Naive thymus-derived CD4-positive, alpha-beta T cell (primary cell): Measurements from ENCODE around the gene ZNF106. TPM values are rescaled to one million over a fixed set of nuclear protein-coding genes. Genes with fewer than 3 reads are reported as not detected.

Source experiments
- ATAC-seq: fragments of 150-1000 bp; cut with Tn5 transposase; 2 replicates; pipeline ENCODE4 v1.10.0; 2021; ENCODE audit warnings: mild to moderate bottlenecking, moderate library complexity
- CTCF ChIA-PET: fragments of 350-600 bp; sonication (Branson Sonifier 250); formaldehyde crosslinking; loops from one replicate; lab custom pipeline; 2021; ENCODE audit warnings: antibody characterized with exemption; lab: Charles Lee
- POLR2A ChIA-PET: fragments of 350-600 bp; sonication (Branson Sonifier 250); formaldehyde crosslinking; loops from one replicate; lab custom pipeline; 2021; ENCODE audit warnings: antibody characterized with exemption, inconsistent platforms; lab: Charles Lee
- DNase-seq, 9 donors: peaks; one replicate each; pipeline versions ENCODE4 v3.0.0 to v3.0.0-alpha.2; 2020 to 2022; ENCODE audit warnings: mixed read lengths in 1 of 9
- H3K27ac ChIP-seq: one replicate; pipeline ENCODE4 v1.7.0; 2013; ENCODE audit warnings: mild to moderate bottlenecking, low read depth, low read length, moderate library complexity
- H3K27me3 ChIP-seq, 2 donors: one replicate each; pipeline ENCODE4 v1.7.0; 2013; ENCODE audit warnings: low read length in 2 of 2, mild to moderate bottlenecking in 2 of 2, moderate library complexity in 2 of 2; ENCODE audit not compliant: control insufficient read depth in 2 of 2, insufficient read depth in 2 of 2
- H3K36me3 ChIP-seq, 3 experiments: 1 replicate in 2 of 3; 2 replicates in 1 of 3; pipeline ENCODE4 v1.7.0; 2013; ENCODE audit warnings: low read length in 3 of 3, mild to moderate bottlenecking in 3 of 3, moderate library complexity in 1 of 3; ENCODE audit not compliant: insufficient read depth in 3 of 3, control insufficient read depth in 2 of 3
- H3K4me1 ChIP-seq, 2 donors: one replicate each; pipeline ENCODE4 v1.7.0; 2013; ENCODE audit warnings: low read length in 2 of 2, mild to moderate bottlenecking in 2 of 2, moderate library complexity in 1 of 2; ENCODE audit not compliant: control insufficient read depth in 2 of 2, insufficient read depth in 2 of 2
- H3K4me3 ChIP-seq: 2 replicates; pipeline ENCODE4 v1.7.0; 2013; ENCODE audit warnings: mild to moderate bottlenecking, low read length
- H3K9me3 ChIP-seq, 3 experiments: 1 replicate in 2 of 3; 2 replicates in 1 of 3; pipeline ENCODE4 v1.7.0; 2013; ENCODE audit warnings: low read length in 3 of 3; ENCODE audit not compliant: control insufficient read depth in 2 of 3
- H3K27ac Mint-ChIP-seq, 9 donors: one replicate each; pipeline ENCODE4 v1.8.0; 2020 to 2022; ENCODE audit warnings: mixed read lengths in 9 of 9, mild to moderate bottlenecking in 8 of 9, moderate library complexity in 5 of 9, inconsistent platforms in 2 of 9
- H3K27me3 Mint-ChIP-seq, 5 donors: one replicate each; pipeline ENCODE4 v1.8.0; 2021 to 2022; ENCODE audit warnings: mixed read lengths in 5 of 5, mild to moderate bottlenecking in 1 of 5
- H3K36me3 Mint-ChIP-seq, 5 donors: one replicate each; pipeline ENCODE4 v1.8.0; 2020 to 2022; ENCODE audit warnings: mixed read lengths in 5 of 5, mild to moderate bottlenecking in 3 of 5, inconsistent platforms in 1 of 5
- H3K4me1 Mint-ChIP-seq, 7 donors: one replicate each; pipeline ENCODE4 v1.8.0; 2020 to 2022; ENCODE audit warnings: mixed read lengths in 7 of 7, mild to moderate bottlenecking in 3 of 7, inconsistent platforms in 1 of 7
- H3K4me3 Mint-ChIP-seq, 10 donors: one replicate each; pipeline ENCODE4 v1.8.0; 2020 to 2022; ENCODE audit warnings: mild to moderate bottlenecking in 10 of 10, mixed read lengths in 10 of 10, moderate library complexity in 6 of 10, inconsistent platforms in 2 of 10
- H3K9me3 Mint-ChIP-seq, 11 donors: one replicate each; pipeline ENCODE4 v1.8.0; 2020 to 2022; ENCODE audit warnings: mixed read lengths in 11 of 11, mild to moderate bottlenecking in 4 of 11, inconsistent platforms in 1 of 11, moderate library complexity in 1 of 11
- intact Hi-C, 2 donors: fragments of 100-400 bp; cut with micrococcal nuclease; formaldehyde crosslinking; loops; one replicate each; pipeline ENCODE4 v1.15.1; 2023
- polyA plus RNA-seq, 2 donors: library from polyadenylated mRNA; unstranded; fragments of 300-500 nt; fragmentation: Illumina TruSeq; gene quantifications; one replicate each; pipeline ENCODE4 v1.2.3, GENCODE V29; 2021
- total RNA-seq, 6 experiments: library from RNA in 5 of 6; stranded (reverse) in 5 of 6; gene quantifications; 1 replicate in 5 of 6; 2 replicates in 1 of 6; pipeline ENCODE4 v1.2.3 and lab custom pipeline; 2021 to 2026

ZNF106 gene
- total and polyA plus RNA-seq, 7 experiments from 2014 or later = 32.4 to 54.3 (median 43.2) TPM

DNA sequence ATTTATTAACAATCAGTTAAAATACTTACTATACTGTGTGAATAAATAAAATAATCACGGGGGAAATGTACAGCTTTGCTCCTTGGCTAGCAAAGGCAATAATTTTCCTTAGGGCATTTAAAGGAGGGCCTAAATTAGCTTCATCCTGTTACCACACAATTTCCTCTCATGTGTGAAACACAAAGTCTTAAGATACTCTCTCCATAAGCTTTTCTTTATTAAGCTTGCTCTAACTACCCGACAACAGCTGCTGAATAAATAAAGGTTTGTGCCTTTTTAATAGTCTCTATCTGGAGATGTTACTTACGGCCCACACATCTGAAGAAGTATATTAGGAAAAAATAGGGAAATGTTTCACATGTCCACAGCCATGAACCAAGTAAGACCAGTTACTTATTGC lies 29.7 kb downstream of the ZNF106 start:
- ChIA-PET CTCF (no interaction called here), POLR2A (interaction anchor here (1.1 to 1.3 kb wide), 2 partner anchors 29 to 30 kb away, joined by 4 read pairs; partner anchors contain the start of gene ZNF106)
- Mint-ChIP-seq H3K9me3 (no peaks in the 10 kb centered on the region), H3K27me3 (no peaks in the 10 kb centered on the region), H3K4me1 (peaks cover 8 to 32% (median 22%) of the 10 kb centered on the region in 7 donors), H3K36me3 (peaks cover 0 to 30% (median 13%) of the 10 kb centered on the region in 5 donors), H3K27ac (no peak overlapping the region), H3K4me3 (no peak overlapping the region)
- Histone ChIP-seq H3K27me3 (no peaks in the 10 kb centered on the region), H3K27ac (no peak overlapping the region), H3K9me3 (no peaks in the 10 kb centered on the region), H3K4me1 (no peaks in the 10 kb centered on the region), H3K36me3 (peaks cover 0 to 15% (median 4%) of the 10 kb centered on the region in 3 experiments), H3K4me3 (no peak overlapping the region)
- no peak for DNase-seq
- intact Hi-C loops = no loop called here
- no peak for ATAC-seq

DNA sequence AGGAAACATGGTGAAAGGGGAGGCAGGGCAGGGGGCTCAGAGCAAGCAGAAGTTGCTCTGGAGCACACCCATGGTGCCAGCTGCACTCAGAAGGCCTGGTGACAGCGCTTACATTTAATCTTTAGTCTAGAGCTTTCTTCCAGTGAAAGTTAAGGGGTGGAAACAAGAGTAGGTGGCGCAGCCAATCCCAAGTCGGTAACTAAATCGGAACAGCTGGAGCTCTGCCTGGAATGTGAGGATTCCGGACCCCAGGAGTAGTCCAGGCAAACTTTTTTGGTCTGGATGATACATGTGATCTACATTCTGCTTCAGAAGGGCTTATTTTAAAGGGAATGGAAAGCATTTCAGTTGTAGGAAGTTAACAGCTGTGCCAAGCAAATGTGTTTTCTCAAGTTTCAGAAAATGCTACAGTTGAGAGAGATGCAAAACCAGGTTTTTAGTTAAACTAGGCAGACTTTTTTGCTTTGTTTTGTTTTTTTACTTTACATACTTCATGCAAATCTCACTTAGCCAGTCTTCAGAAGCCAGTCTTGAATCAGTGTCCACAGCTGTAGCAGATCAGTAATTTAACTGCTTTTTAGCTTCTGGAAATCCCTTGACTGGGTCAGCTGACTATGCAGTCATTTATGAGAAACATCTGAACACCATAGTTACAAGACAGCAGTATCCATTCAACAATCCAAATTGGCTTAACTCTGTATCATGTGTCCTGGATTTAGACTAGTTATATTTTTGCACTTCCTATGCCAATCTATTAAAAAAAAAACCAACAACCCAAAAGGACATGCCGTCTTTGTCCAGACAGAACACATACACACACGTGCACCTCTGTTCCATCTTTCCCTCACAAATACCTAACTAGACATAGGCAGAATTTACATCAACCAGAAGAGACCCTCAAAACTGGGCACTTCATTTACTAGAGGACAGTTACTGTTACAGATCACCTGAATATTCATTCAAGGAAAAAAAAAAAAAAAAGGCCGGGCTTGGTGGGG lies 33.2 kb downstream of the ZNF106 start:
- H3K36me3 ChIP-seq = peaks cover 0 to 7% (median 0%) of the 10 kb centered on the region in 3 experiments

GRCh38 chr15:42456971-42457370 lies 34.0 kb downstream of the ZNF106 start:
- Mint-ChIP-seq H3K9me3 (no peaks in the 10 kb centered on the region), H3K27ac (peak overlapping the region in 2 of 9 donors; percentile 30 to 71), H3K27me3 (no peaks in the 10 kb centered on the region), H3K36me3 (peaks cover 0 to 15% (median 9%) of the 10 kb centered on the region in 5 donors), H3K4me3 (no peak overlapping the region), H3K4me1 (peaks cover 6 to 32% (median 22%) of the 10 kb centered on the region in 7 donors)
- H3K36me3 ChIP-seq = peaks cover 0 to 7% (median 0%) of the 10 kb centered on the region in 3 experiments
- intact Hi-C loops = no loop called here
- ATAC-seq = no peak
- no peaks in the 10 kb centered on the region for H3K27me3 ChIP-seq
- no peak for DNase-seq
- H3K9me3 ChIP-seq = no peaks in the 10 kb centered on the region
- H3K4me3 ChIP-seq = no peak overlapping the region
- H3K27ac ChIP-seq = no peak overlapping the region
- H3K4me1 ChIP-seq = no peaks in the 10 kb centered on the region
- ChIA-PET POLR2A (no interaction called here), CTCF (interaction anchor here (0.7 to 1.0 kb wide), 2 partner anchors 30 to 797 kb away, joined by 4 to 5 read pairs; partner anchors contain the start of gene MGA)

More for the DNA sequence above, 33.2 kb downstream of the ZNF106 start:
- DNase-seq = no peak
- Mint-ChIP-seq H3K9me3 (no peaks in the 10 kb centered on the region), H3K4me3 (no peak overlapping the region), H3K36me3 (peaks cover 0 to 15% (median 9%) of the 10 kb centered on the region in 5 donors), H3K27me3 (no peaks in the 10 kb centered on the region), H3K4me1 (peaks cover 6 to 32% (median 22%) of the 10 kb centered on the region in 7 donors), H3K27ac (peak overlapping the region in 2 of 9 donors; percentile 30 to 76)
- H3K4me3 ChIP-seq = no peak overlapping the region
- ChIA-PET CTCF (interaction anchor here (0.6 kb wide), 2 partner anchors 133 to 413 kb away, joined by 3 to 5 read pairs; no protein-coding TSS in a partner anchor), POLR2A (interaction anchor here (0.6 kb wide), 1 partner anchor 724 kb away, joined by 3 read pairs; no protein-coding TSS in a partner anchor)
- no peak overlapping the region for H3K27ac ChIP-seq
- no peak for ATAC-seq
- intact Hi-C loops = no loop called here
- H3K27me3 ChIP-seq = no peaks in the 10 kb centered on the region
- H3K4me1 ChIP-seq = no peaks in the 10 kb centered on the region
- no peaks in the 10 kb centered on the region for H3K9me3 ChIP-seq

DNA sequence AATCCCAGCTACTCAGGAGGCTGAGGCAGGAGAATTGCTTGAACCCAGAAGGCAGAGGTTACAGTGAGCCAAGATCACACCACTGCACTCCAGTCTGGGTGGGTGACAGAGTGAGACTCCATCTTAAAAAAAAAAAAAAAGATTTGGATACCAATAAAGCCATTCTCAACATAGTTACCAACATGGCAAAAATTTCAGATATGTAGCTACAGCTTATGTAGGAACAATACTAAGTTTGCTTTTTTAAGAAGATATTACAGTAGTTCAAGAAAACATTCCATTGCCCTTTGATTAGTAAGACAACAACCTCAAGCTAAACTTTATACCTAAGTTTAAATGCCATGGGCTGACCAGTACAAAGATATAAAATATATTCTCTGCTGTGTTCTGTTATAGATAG lies 34.4 kb downstream of the ZNF106 start:
- H3K4me3 Mint-ChIP-seq = no peak overlapping the region
- no peak overlapping the region for H3K27ac Mint-ChIP-seq
- peaks cover 6 to 28% (median 19%) of the 10 kb centered on the region in 7 donors for H3K4me1 Mint-ChIP-seq
- no peak overlapping the region for H3K27ac ChIP-seq
- H3K4me3 ChIP-seq = no peak overlapping the region
- peaks cover 3 to 19% (median 13%) of the 10 kb centered on the region in 5 donors for H3K36me3 Mint-ChIP-seq
- H3K9me3 ChIP-seq = no peaks in the 10 kb centered on the region
- ChIA-PET POLR2A (no interaction called here), CTCF (interaction anchor here (0.7 to 1.0 kb wide), 2 partner anchors 30 to 796 kb away, joined by 4 to 5 read pairs; partner anchors contain the start of gene MGA)
- H3K27me3 ChIP-seq = no peaks in the 10 kb centered on the region
- DNase-seq (no peak), ATAC-seq (no peak)
- no peaks in the 10 kb centered on the region for H3K9me3 Mint-ChIP-seq
- H3K36me3 ChIP-seq = peaks cover 0 to 10% (median 0%) of the 10 kb centered on the region in 3 experiments
- intact Hi-C loops = no loop called here
- no peaks in the 10 kb centered on the region for H3K27me3 Mint-ChIP-seq
- H3K4me1 ChIP-seq = no peaks in the 10 kb centered on the region

- H3K9me3 Mint-ChIP-seq = no peaks in the 10 kb centered on the region
- Histone ChIP-seq H3K36me3 (peaks cover 4 to 33% (median 8%) of the 10 kb centered on the region in 3 experiments), H3K27me3 (no peaks in the 10 kb centered on the region), H3K4me3 (no peak overlapping the region), H3K9me3 (no peaks in the 10 kb centered on the region), H3K27ac (no peak overlapping the region), H3K4me1 (no peaks in the 10 kb centered on the region)
- DNase-seq = no peak
- peaks cover 12 to 37% (median 27%) of the 10 kb centered on the region in 5 donors for H3K36me3 Mint-ChIP-seq
- no peak for ATAC-seq
- peaks cover 4 to 20% (median 9%) of the 10 kb centered on the region in 7 donors for H3K4me1 Mint-ChIP-seq
- no peak overlapping the region for H3K27ac Mint-ChIP-seq
- no peaks in the 10 kb centered on the region for H3K27me3 Mint-ChIP-seq
- no peak overlapping the region for H3K4me3 Mint-ChIP-seq
- ChIA-PET CTCF (no interaction called here), POLR2A (no interaction called here)
- intact Hi-C loops = no loop called here
Measured at GRCh38 chr15:42453826-42454225, 37.1 kb downstream of the ZNF106 start.

GRCh38 chr15:42450425-42450790 lies 40.5 kb downstream of the ZNF106 start:
- Mint-ChIP-seq H3K27ac (no peak overlapping the region), H3K4me3 (no peak overlapping the region), H3K27me3 (no peaks in the 10 kb centered on the region), H3K36me3 (peaks cover 16 to 45% (median 30%) of the 10 kb centered on the region in 5 donors), H3K4me1 (peaks cover 0 to 5% (median 0%) of the 10 kb centered on the region in 7 donors), H3K9me3 (no peaks in the 10 kb centered on the region)
- H3K4me3 ChIP-seq = no peak overlapping the region
- POLR2A ChIA-PET = no interaction called here
- DNase-seq (no peak), ATAC-seq (no peak)
- peaks cover 8 to 52% (median 13%) of the 10 kb centered on the region in 3 experiments for H3K36me3 ChIP-seq
- CTCF ChIA-PET = no interaction called here
- no peaks in the 10 kb centered on the region for H3K4me1 ChIP-seq
- H3K9me3 ChIP-seq = no peaks in the 10 kb centered on the region
- intact Hi-C loops = no loop called here
- H3K27me3 ChIP-seq = no peaks in the 10 kb centered on the region
- no peak overlapping the region for H3K27ac ChIP-seq
